HL-60 (cell line): ENCODE measurements around the gene UXS1.

ENCODE experiments used
- DNase-seq, 2 experiments: peaks; one replicate each; pipeline ENCODE4 v3.0.0-alpha.2; 2010 to 2020; ENCODE audit warnings: low read depth in 1 of 2, low spot score in 1 of 2
- H3K27ac ChIP-seq: fragments of 250-450 bp; sonication (Bioruptor Pico); replicated peaks from 2 replicates; pipeline ENCODE4 v1.5.1; 2020; ENCODE audit warnings: mild to moderate bottlenecking, moderate library complexity
- H3K27me3 ChIP-seq: fragments of 250-450 bp; sonication (Bioruptor Pico); 2 replicates; pipeline ENCODE4 v1.5.1; 2021; ENCODE audit warnings: mild to moderate bottlenecking, moderate library complexity; ENCODE audit not compliant: insufficient read depth, poor library complexity, severe bottlenecking
- H3K4me3 ChIP-seq: replicated peaks from 2 replicates; pipeline ENCODE4 v1.5.1; 2011; ENCODE audit warnings: mild to moderate bottlenecking, control low read depth, low read length; ENCODE audit not compliant: insufficient read depth
- CTCF ChIP-seq: IDR thresholded peaks from one replicate; pipeline ENCODE4 v1.5.1; 2011; ENCODE audit warnings: low read length, control low read depth, inconsistent platforms; ENCODE audit not compliant: insufficient read depth
- GABPA ChIP-seq: IDR thresholded peaks from 2 replicates; pipeline ENCODE4 v1.6.1; 2012; ENCODE audit warnings: low read depth
- POLR2AphosphoS5 ChIP-seq: IDR thresholded peaks from 2 replicates; pipeline ENCODE4 v1.6.1; 2012; ENCODE audit warnings: low read depth
- REST ChIP-seq: IDR thresholded peaks from 2 replicates; pipeline ENCODE4 v1.6.1; 2012; ENCODE audit warnings: low read depth; ENCODE audit not compliant: insufficient replicate concordance
- SPI1 ChIP-seq: IDR thresholded peaks from 2 replicates; pipeline ENCODE4 v1.6.1; 2012; ENCODE audit warnings: low read depth, mild to moderate bottlenecking, borderline replicate concordance

UXS1 gene

GRCh38 chr2:106122157-106122556 is 71.9 kb downstream of the UXS1 start:
- no peak for TF ChIP-seq SPI1
- TF ChIP-seq POLR2AphosphoS5, result no peak
- no peak for TF ChIP-seq REST
- TF ChIP-seq CTCF, result no peak
- TF ChIP-seq GABPA, result no peak
- no peak for DNase-seq

GRCh38 chr2:106120432-106120831 is 73.7 kb downstream of the UXS1 start:
- no peak for TF ChIP-seq POLR2AphosphoS5
- no peak for TF ChIP-seq CTCF
- no peak for TF ChIP-seq SPI1
- TF ChIP-seq GABPA, result no peak
- TF ChIP-seq REST, result no peak
- no peak for DNase-seq
- Histone ChIP-seq H3K27ac (no peak overlapping the region), H3K27me3 (no peaks in the 10 kb centered on the region), H3K4me3 (no peak overlapping the region)

More at GRCh38 chr2:106122157-106122556, 71.9 kb downstream of the UXS1 start:
- Histone ChIP-seq H3K4me3 (no peak overlapping the region), H3K27ac (no peak overlapping the region), H3K27me3 (no peaks in the 10 kb centered on the region)

GRCh38 chr2:106119074-106119473 is 75.0 kb downstream of the UXS1 start:
- Histone ChIP-seq H3K27me3 (no peaks in the 10 kb centered on the region), H3K4me3 (no peak overlapping the region)
- DNase-seq, result no peak

More at GRCh38 chr2:106119074-106119473, 75.0 kb downstream of the UXS1 start:
- TF ChIP-seq SPI1 (no peak), GABPA (no peak), REST (no peak), POLR2AphosphoS5 (no peak), CTCF (no peak)
- no peak overlapping the region for H3K27ac ChIP-seq
